Measurements from ENCODE around the gene RAB11B. TPM values are rescaled to one million over a fixed set of nuclear protein-coding genes. Genes with fewer than 3 reads are reported as not detected.

The RAB11B gene
- total and polyA plus RNA-seq, 2 of the 13 experiments (the other 11 are each of a cell fraction or from before 2014, with no cell fraction given) = 6.0 to 28.4 TPM

GRCh38 chr19:8361921-8362793, 28.0 kb upstream of the RAB11B start (continued):
- TF ChIP-seq ZNF691 (CRISPR knock-in tag; IDR thresholded peaks at IDR 0.05; ENCODE audit: borderline replicate concordance, low read depth) (no peak), ZBTB21 (CRISPR knock-in tag; IDR thresholded peaks at IDR 0.05) (no peak), ZFP36 (IDR thresholded peaks at IDR 0.05; ENCODE audit: borderline replicate concordance, low read depth, low read length, partially characterized antibody) (no peak), TRAFD1 (CRISPR knock-in tag; IDR thresholded peaks at IDR 0.05; ENCODE audit: borderline replicate concordance) (no peak), THAP11 (CRISPR knock-in tag; IDR thresholded peaks at IDR 0.05) (no peak), KLF11 (CRISPR knock-in tag; IDR thresholded peaks at IDR 0.05) (no peak), SIN3A (IDR thresholded peaks at IDR 0.05; ENCODE audit: borderline replicate concordance, low read depth, low read length) (no peak), REL (CRISPR knock-in tag; conservative IDR thresholded peaks at IDR 0.05) (no peak), RBM22 (optimal IDR thresholded peaks at IDR 0.05; ENCODE audit: low read length) (no peak), MIER2 (CRISPR knock-in tag; IDR thresholded peaks at IDR 0.05) (no peak), ZNF775 (CRISPR knock-in tag; IDR thresholded peaks at IDR 0.05; ENCODE audit: borderline replicate concordance) (no peak), ZMYM2 (CRISPR knock-in tag; IDR thresholded peaks at IDR 0.05) (no peak), ZNF44 (CRISPR knock-in tag; IDR thresholded peaks at IDR 0.05) (no peak), SP1 (IDR thresholded peaks at IDR 0.05) (no peak), SP1 (CRISPR knock-in tag; IDR thresholded peaks at IDR 0.05) (no peak), EP300 (IDR thresholded peaks at IDR 0.05; ENCODE audit: low read depth in 2 of 2, low read length in 2 of 2) (peak in 1 of 2 experiments; percentile 18; a peak in 1 of 4 replicates), EP300 (CRISPR knock-in tag; IDR thresholded peaks at IDR 0.05; ENCODE audit: borderline replicate concordance) (no peak), ZNF780A (CRISPR knock-in tag; IDR thresholded peaks at IDR 0.05) (no peak), ERF (CRISPR knock-in tag; IDR thresholded peaks at IDR 0.05) (0 out of 2 replicates have a peak, but pooled peaks have one; percentile 26), RBAK (CRISPR knock-in tag; IDR thresholded peaks at IDR 0.05) (no peak), STAT5B (CRISPR knock-in tag; IDR thresholded peaks at IDR 0.05) (no peak), NFAT5 (CRISPR knock-in tag; IDR thresholded peaks at IDR 0.05) (no peak)
